ENCODE data around the gene RPL5. TPM values are rescaled to one million over a fixed set of nuclear protein-coding genes. Genes with fewer than 3 reads are reported as not detected.

RPL5 gene
- total RNA-seq, 1 experiment from 2014 or later, result 1,286 TPM

Other genes with a start within 250 kb of the RPL5 start
- 3.6 and 3.9 TPM in 2 replicates for gene EVI5, start 46.9 kb upstream of the RPL5 start, total RNA-seq (2014; rRNA removed; shearing (Covaris generic))
- 22.2 and 25.7 TPM in 2 replicates for gene DIPK1A, start 129.4 kb downstream of the RPL5 start, total RNA-seq (2014; rRNA removed; shearing (Covaris generic))
- 10.3 and 12.4 TPM in 2 replicates for gene MTF2, start 247.2 kb downstream of the RPL5 start, total RNA-seq (2014; rRNA removed; shearing (Covaris generic))